Nephron progenitor cell (in vitro differentiated cells): ENCODE measurements around the gene PITHD1.

Source experiments
- DNase-seq: peaks from one replicate; pipeline ENCODE4 v3.0.0; 2021
- H3K27ac Mint-ChIP-seq: 2 replicates; pipeline ENCODE4 v1.8.0; 2021; ENCODE audit warnings: mild to moderate bottlenecking, moderate library complexity, mixed read lengths
- H3K27me3 Mint-ChIP-seq: 2 replicates; pipeline ENCODE4 v1.8.0; 2021; ENCODE audit warnings: mild to moderate bottlenecking, low read depth, mixed read lengths; ENCODE audit not compliant: poor library complexity
- H3K36me3 Mint-ChIP-seq: 2 replicates; pipeline ENCODE4 v1.8.0; 2021; ENCODE audit warnings: low read depth, mixed read lengths
- H3K4me1 Mint-ChIP-seq: 2 replicates; pipeline ENCODE4 v1.8.0; 2021; ENCODE audit warnings: mixed read lengths
- H3K4me3 Mint-ChIP-seq: 2 replicates; pipeline ENCODE4 v1.8.0; 2021; ENCODE audit warnings: mild to moderate bottlenecking, moderate library complexity, mixed read lengths
- H3K9me3 Mint-ChIP-seq: 2 replicates; pipeline ENCODE4 v1.8.0; 2021; ENCODE audit warnings: mild to moderate bottlenecking, moderate library complexity, mixed read lengths
- TF ChIP-seq, protein P1 (sequence below): fragments of 200-600 bp; sonication (generic); IDR thresholded peaks from 2 replicates; pipeline ENCODE4 v1.5.0; 2021; ENCODE audit warnings: antibody characterized with exemption

PITHD1 gene

DNA sequence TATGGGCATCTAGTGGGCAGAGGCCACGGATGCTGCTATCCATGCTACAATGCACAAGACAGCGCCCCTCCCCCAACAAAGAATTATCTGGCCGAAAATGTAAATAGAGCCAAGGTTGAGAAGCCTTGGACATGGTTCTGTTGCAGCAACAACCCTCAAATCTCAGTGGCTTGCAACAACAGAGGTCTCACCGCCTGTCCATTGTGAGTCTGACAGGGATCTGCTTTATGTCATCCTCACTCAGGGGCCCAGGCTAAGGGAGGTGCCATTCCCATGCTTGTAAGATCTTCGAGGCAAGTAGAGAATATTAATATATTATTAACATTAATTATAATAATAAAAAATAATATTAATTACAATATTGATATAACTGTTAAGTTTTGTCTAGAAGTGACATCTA is 9.5 kb upstream of the PITHD1 start:
- H3K27me3 Mint-ChIP-seq = no peaks in the 10 kb centered on the region
- H3K27ac Mint-ChIP-seq = no peak overlapping the region
- H3K4me1 Mint-ChIP-seq = no peaks in the 10 kb centered on the region
- H3K9me3 Mint-ChIP-seq = no peaks in the 10 kb centered on the region
- no peak overlapping the region for H3K4me3 Mint-ChIP-seq
- peaks cover 27% of the 10 kb centered on the region for H3K36me3 Mint-ChIP-seq
- no peak for DNase-seq
- TF ChIP-seq, protein P1, sequence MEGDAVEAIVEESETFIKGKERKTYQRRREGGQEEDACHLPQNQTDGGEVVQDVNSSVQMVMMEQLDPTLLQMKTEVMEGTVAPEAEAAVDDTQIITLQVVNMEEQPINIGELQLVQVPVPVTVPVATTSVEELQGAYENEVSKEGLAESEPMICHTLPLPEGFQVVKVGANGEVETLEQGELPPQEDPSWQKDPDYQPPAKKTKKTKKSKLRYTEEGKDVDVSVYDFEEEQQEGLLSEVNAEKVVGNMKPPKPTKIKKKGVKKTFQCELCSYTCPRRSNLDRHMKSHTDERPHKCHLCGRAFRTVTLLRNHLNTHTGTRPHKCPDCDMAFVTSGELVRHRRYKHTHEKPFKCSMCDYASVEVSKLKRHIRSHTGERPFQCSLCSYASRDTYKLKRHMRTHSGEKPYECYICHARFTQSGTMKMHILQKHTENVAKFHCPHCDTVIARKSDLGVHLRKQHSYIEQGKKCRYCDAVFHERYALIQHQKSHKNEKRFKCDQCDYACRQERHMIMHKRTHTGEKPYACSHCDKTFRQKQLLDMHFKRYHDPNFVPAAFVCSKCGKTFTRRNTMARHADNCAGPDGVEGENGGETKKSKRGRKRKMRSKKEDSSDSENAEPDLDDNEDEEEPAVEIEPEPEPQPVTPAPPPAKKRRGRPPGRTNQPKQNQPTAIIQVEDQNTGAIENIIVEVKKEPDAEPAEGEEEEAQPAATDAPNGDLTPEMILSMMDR = no peak

DNA sequence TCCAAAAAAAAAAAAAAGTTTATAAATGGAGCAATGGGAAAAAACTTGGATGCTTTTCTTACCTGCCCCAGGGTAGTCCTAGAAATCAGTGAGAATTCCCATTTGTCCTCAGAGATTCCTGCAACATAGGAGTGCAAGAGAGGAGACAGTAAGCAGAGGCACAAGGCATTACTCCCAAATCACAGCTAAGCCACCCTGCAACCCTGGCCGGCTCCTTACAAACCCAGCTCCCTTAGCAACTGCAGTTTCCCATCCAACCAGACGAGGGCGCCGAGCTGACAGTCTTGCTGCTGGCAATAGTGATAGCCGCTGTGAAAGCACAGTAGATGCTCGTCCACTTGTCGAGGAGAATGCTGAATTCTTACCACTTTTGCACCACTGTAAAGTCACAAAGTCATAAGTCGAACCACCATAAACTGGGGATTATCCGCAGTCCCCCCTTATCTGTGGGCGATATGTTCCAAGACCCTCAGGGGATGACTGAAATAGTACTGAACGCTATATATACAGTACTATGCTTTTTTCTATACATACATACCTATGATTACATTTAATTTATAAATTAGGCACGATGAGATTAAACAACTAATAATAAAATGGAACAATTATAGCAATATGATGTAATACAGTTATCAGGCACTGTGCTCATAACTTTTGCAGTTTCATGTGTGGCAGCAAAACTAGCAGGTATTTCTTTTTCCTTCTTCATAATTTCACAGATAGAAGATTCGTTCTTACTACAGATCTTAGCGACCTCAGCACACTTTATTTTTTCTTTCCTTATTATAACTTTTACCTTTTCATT is 6.0 kb upstream of the PITHD1 start:
- TF ChIP-seq, protein P1 = peak; percentile 85
- no peak overlapping the region for H3K4me3 Mint-ChIP-seq
- DNase-seq = peak; percentile 92
- peaks cover 11% of the 10 kb centered on the region for H3K4me1 Mint-ChIP-seq
- H3K27ac Mint-ChIP-seq = no peak overlapping the region
- H3K9me3 Mint-ChIP-seq = no peaks in the 10 kb centered on the region
- H3K27me3 Mint-ChIP-seq = no peaks in the 10 kb centered on the region
- H3K36me3 Mint-ChIP-seq = peaks cover 14% of the 10 kb centered on the region

GRCh38 chr1:23772854-23773242 is 5.4 kb upstream of the PITHD1 start:
- DNase-seq = no peak
- TF ChIP-seq, protein P1 = no peak
- Mint-ChIP-seq H3K4me1 (peaks cover 17% of the 10 kb centered on the region), H3K9me3 (no peaks in the 10 kb centered on the region), H3K27me3 (no peaks in the 10 kb centered on the region), H3K4me3 (no peak overlapping the region), H3K36me3 (peaks cover 8% of the 10 kb centered on the region), H3K27ac (no peak overlapping the region)

- no peak overlapping the region for H3K4me3 Mint-ChIP-seq
- peaks cover 23% of the 10 kb centered on the region for H3K4me1 Mint-ChIP-seq
- TF ChIP-seq, protein P1 = no peak
- H3K36me3 Mint-ChIP-seq = peaks cover 2% of the 10 kb centered on the region
- no peak for DNase-seq
- H3K9me3 Mint-ChIP-seq = no peaks in the 10 kb centered on the region
- peak overlapping the region; percentile 20 for H3K27ac Mint-ChIP-seq
- no peaks in the 10 kb centered on the region for H3K27me3 Mint-ChIP-seq
These were observed 3.9 kb upstream of the PITHD1 start for GRCh38 chr1:23774174-23774880.

- H3K27ac Mint-ChIP-seq = no peak overlapping the region
- H3K27me3 Mint-ChIP-seq = no peaks in the 10 kb centered on the region
- no peaks in the 10 kb centered on the region for H3K9me3 Mint-ChIP-seq
- H3K36me3 Mint-ChIP-seq = peaks cover 13% of the 10 kb centered on the region
- DNase-seq = no peak
- peak overlapping the region; percentile 94 for H3K4me3 Mint-ChIP-seq
- TF ChIP-seq, protein P1 = no peak
- H3K4me1 Mint-ChIP-seq = peaks cover 34% of the 10 kb centered on the region
These were observed 2.0 kb upstream of the PITHD1 start for GRCh38 chr1:23776217-23776616.
